Smooth muscle cell (in vitro differentiated cells): ENCODE data around the gene VGLL4. TPM values are rescaled to one million over a fixed set of nuclear protein-coding genes. Genes with fewer than 3 reads are reported as not detected.

Source experiments
- DNase-seq: peaks from one replicate; lab custom pipeline; 2025; ENCODE audit not compliant: unreplicated experiment; lab: John Stamatoyannopoulos, UW
- H2AFZ ChIP-seq: fragments of 200-600 bp; sonication (generic); 2 replicates; pipeline ENCODE4 v1.6.0; 2016; ENCODE audit warnings: antibody characterized with exemption, low read depth, mild to moderate bottlenecking
- H3F3A ChIP-seq: fragments of 200-600 bp; sonication (generic); 2 replicates; pipeline ENCODE4 v1.6.0; 2017; ENCODE audit warnings: antibody characterized with exemption, low read depth
- H3K27ac ChIP-seq: fragments of 200-600 bp; sonication (generic); 2 replicates; pipeline ENCODE4 v1.5.1; 2016; ENCODE audit warnings: low read depth, mild to moderate bottlenecking
- H3K27me3 ChIP-seq: fragments of 200-600 bp; sonication (generic); 2 replicates; pipeline ENCODE4 v1.6.1; 2016; ENCODE audit warnings: low read depth, mild to moderate bottlenecking
- H3K36me3 ChIP-seq: fragments of 200-600 bp; sonication (generic); 2 replicates; pipeline ENCODE4 v1.5.1; 2016; ENCODE audit warnings: low read depth
- H3K4me1 ChIP-seq: fragments of 200-600 bp; sonication (generic); 2 replicates; pipeline ENCODE4 v1.5.1; 2016; ENCODE audit warnings: low read depth
- H3K4me2 ChIP-seq: fragments of 200-600 bp; sonication (generic); 2 replicates; pipeline ENCODE4 v1.6.0; 2016; ENCODE audit warnings: mild to moderate bottlenecking
- H3K4me3 ChIP-seq: fragments of 200-600 bp; sonication (generic); 2 replicates; pipeline ENCODE4 v1.5.1; 2016; ENCODE audit warnings: mild to moderate bottlenecking
- H3K79me2 ChIP-seq: fragments of 200-600 bp; sonication (generic); 2 replicates; pipeline ENCODE4 v1.6.0; 2016; ENCODE audit warnings: low read depth, mild to moderate bottlenecking
- H3K9ac ChIP-seq: fragments of 200-600 bp; sonication (generic); 2 replicates; pipeline ENCODE4 v1.6.0; 2016; ENCODE audit warnings: low read depth
- H3K9me3 ChIP-seq: fragments of 200-600 bp; sonication (generic); replicated peaks from 2 replicates; pipeline ENCODE4 v1.5.1; 2016; ENCODE audit warnings: low read depth
- H4K20me1 ChIP-seq: fragments of 200-600 bp; sonication (generic); 2 replicates; pipeline ENCODE4 v1.6.0; 2016; ENCODE audit warnings: low read depth
- WGBS: methylation state at CpG from one replicate; pipeline ENCODE4 v1.1.7; 2016; ENCODE audit warnings: low lambda C conversion rate; 5-methylcytosine and 5-hydroxymethylcytosine counted together
- polyA plus RNA-seq: library from polyadenylated mRNA; unstranded; fragments of >200 nt; fragmentation: Nextera tagmentation; extraction: Ambion mirVana; gene quantifications from 2 replicates; pipeline ENCODE4 v1.2.1, GENCODE V29; 2016
- total RNA-seq: library from RNA; depleted of rRNA; stranded (reverse); fragments of >200 nt; gene quantifications from 2 replicates; pipeline ENCODE4 v1.2.3, GENCODE V29; 2014
- TF ChIP-seq, protein P1 (sequence below): fragments of 200-600 bp; sonication (generic); IDR thresholded peaks from 2 replicates; pipeline ENCODE4 v1.5.1; 2017; ENCODE audit warnings: borderline replicate concordance, mild to moderate bottlenecking, antibody characterized with exemption; ENCODE audit not compliant: insufficient read depth, poor library complexity, severe bottlenecking

The VGLL4 gene
- total and polyA plus RNA-seq, 2 experiments from 2014 or later = 72.0 to 109 TPM

GRCh38 chr3:11668243-11669235 is 24.8 kb upstream of the VGLL4 start:
- H3K36me3 ChIP-seq = no peaks in the 10 kb centered on the region
- H3K4me2 ChIP-seq = peak overlapping the region; percentile 27
- peak overlapping the region; percentile 68 for H3K9ac ChIP-seq
- no peaks in the 10 kb centered on the region for H3K9me3 ChIP-seq
- no peak for DNase-seq
- H3F3A ChIP-seq = peaks cover 12% of the 10 kb centered on the region
- H3K79me2 ChIP-seq = peaks cover 20% of the 10 kb centered on the region
- no peak overlapping the region for H3K4me3 ChIP-seq
- H4K20me1 ChIP-seq = peaks cover 19% of the 10 kb centered on the region
- no peaks in the 10 kb centered on the region for H3K27me3 ChIP-seq
- H2AFZ ChIP-seq = peak overlapping the region; percentile 31
- 42% methylated on average over 9 of the region's 9 CpGs for WGBS
- H3K27ac ChIP-seq = peak overlapping the region; percentile 87
- TF ChIP-seq, protein P1, sequence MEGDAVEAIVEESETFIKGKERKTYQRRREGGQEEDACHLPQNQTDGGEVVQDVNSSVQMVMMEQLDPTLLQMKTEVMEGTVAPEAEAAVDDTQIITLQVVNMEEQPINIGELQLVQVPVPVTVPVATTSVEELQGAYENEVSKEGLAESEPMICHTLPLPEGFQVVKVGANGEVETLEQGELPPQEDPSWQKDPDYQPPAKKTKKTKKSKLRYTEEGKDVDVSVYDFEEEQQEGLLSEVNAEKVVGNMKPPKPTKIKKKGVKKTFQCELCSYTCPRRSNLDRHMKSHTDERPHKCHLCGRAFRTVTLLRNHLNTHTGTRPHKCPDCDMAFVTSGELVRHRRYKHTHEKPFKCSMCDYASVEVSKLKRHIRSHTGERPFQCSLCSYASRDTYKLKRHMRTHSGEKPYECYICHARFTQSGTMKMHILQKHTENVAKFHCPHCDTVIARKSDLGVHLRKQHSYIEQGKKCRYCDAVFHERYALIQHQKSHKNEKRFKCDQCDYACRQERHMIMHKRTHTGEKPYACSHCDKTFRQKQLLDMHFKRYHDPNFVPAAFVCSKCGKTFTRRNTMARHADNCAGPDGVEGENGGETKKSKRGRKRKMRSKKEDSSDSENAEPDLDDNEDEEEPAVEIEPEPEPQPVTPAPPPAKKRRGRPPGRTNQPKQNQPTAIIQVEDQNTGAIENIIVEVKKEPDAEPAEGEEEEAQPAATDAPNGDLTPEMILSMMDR = no peak
- peaks cover 12% of the 10 kb centered on the region for H3K4me1 ChIP-seq

DNA sequence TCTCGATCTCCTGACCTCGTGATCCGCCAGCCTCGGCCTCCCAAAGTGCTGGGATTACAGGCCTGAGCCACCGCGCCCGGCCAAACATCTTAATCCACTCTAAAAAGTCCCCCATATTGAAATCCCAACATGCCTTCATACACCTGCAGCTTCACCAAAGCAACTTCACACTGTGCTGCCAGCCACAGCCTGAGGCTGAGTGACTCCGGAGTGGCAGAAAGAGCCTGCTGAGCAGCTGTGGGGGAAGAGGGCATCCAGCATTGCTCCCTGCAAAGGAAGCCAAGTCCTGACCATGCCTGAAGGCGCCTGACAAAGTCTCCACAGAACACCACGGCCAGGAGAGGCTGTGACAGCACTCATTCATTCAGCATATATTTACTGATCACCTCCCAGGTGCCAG is 21.6 kb upstream of the VGLL4 start:
- peaks cover 29% of the 10 kb centered on the region for H3K79me2 ChIP-seq

GRCh38 chr3:11662392-11662990 is 18.8 kb upstream of the VGLL4 start:
- H3K4me1 ChIP-seq = no peaks in the 10 kb centered on the region
- H3F3A ChIP-seq = no peaks in the 10 kb centered on the region
- no peak for DNase-seq
- WGBS = 88% methylated on average over 2 of the region's 2 CpGs
- no peak overlapping the region for H3K4me2 ChIP-seq
- peaks cover 33% of the 10 kb centered on the region for H3K79me2 ChIP-seq
- no peaks in the 10 kb centered on the region for H3K27me3 ChIP-seq
- no peak overlapping the region for H3K4me3 ChIP-seq
- no peak overlapping the region for H3K27ac ChIP-seq
- no peaks in the 10 kb centered on the region for H3K9me3 ChIP-seq
- H2AFZ ChIP-seq = no peak overlapping the region
- TF ChIP-seq, protein P1 = peak; percentile 29
- peaks cover 7% of the 10 kb centered on the region for H4K20me1 ChIP-seq
- no peaks in the 10 kb centered on the region for H3K36me3 ChIP-seq
- H3K9ac ChIP-seq = no peak overlapping the region

More for the DNA sequence above, 21.6 kb upstream of the VGLL4 start:
- H3K36me3 ChIP-seq = no peaks in the 10 kb centered on the region
- no peaks in the 10 kb centered on the region for H3K9me3 ChIP-seq
- H2AFZ ChIP-seq = no peak overlapping the region
- no peaks in the 10 kb centered on the region for H3F3A ChIP-seq
- TF ChIP-seq, protein P1 = no peak
- no peak for DNase-seq
- 94% methylated on average over 10 of the region's 10 CpGs for WGBS
- H3K27ac ChIP-seq = no peak overlapping the region
- H3K4me3 ChIP-seq = no peak overlapping the region
- no peak overlapping the region for H3K4me2 ChIP-seq
- no peaks in the 10 kb centered on the region for H3K27me3 ChIP-seq
- peaks cover 7% of the 10 kb centered on the region for H4K20me1 ChIP-seq
- H3K9ac ChIP-seq = no peak overlapping the region
- H3K4me1 ChIP-seq = no peaks in the 10 kb centered on the region
